Measurements from ENCODE around the gene CPXM2.

Gene CPXM2

DNA sequence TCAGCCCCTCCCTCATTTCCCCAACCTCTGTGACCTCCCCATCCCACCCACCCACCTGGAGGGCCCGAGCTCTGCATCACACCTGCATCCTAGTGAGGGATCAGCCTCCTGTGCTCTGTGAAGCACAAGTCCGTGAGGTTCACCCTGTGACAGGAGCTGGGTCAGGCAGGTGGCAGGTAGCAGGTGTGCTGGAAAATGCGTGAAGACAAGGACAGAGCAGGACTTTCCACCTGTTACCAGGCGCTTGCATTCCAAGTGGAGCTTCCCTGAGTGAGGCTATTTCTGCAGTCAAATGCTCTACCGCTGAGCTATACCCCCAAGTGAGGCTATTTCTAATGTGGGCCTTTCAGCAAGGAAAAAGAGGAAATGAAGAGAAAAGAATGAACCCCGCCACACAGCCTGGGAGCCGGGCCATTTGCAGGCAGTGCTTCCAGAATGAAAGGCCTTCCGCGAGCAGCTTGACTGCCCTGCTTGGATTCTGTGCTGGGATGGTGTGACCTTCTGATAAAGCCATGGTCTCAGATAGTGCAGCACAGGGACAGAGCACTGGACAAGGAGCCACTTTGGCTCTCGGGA is 13.3 kb upstream of the CPXM2 start:
- no peak overlapping the region for H3K27ac ChIP-seq (ENCODE audit: low read depth, low read length)
- H2AFZ ChIP-seq (ENCODE audit: low read depth, low read length, severe bottlenecking), result no peak overlapping the region
- H3K9me2 ChIP-seq (replicated peaks; ENCODE audit: insufficient read depth, low read length), result no peaks in the 10 kb centered on the region
- H3K36me3 ChIP-seq (ENCODE audit: low read length), result no peaks in the 10 kb centered on the region
- no peaks in the 10 kb centered on the region for H3K79me2 ChIP-seq (ENCODE audit: insufficient read depth, low read length)
- H3K4me2 ChIP-seq (ENCODE audit: low read depth, low read length, poor library complexity, severe bottlenecking), result no peak overlapping the region
- no peaks in the 10 kb centered on the region for H4K20me1 ChIP-seq (ENCODE audit: low read depth, low read length)
- H3K9ac ChIP-seq (ENCODE audit: low read length), result no peak overlapping the region
- H3K27me3 ChIP-seq (ENCODE audit: low read length), result no peaks in the 10 kb centered on the region
- H3F3A ChIP-seq (ENCODE audit: insufficient read depth), result no peaks in the 10 kb centered on the region
- TF ChIP-seq, protein P1, sequence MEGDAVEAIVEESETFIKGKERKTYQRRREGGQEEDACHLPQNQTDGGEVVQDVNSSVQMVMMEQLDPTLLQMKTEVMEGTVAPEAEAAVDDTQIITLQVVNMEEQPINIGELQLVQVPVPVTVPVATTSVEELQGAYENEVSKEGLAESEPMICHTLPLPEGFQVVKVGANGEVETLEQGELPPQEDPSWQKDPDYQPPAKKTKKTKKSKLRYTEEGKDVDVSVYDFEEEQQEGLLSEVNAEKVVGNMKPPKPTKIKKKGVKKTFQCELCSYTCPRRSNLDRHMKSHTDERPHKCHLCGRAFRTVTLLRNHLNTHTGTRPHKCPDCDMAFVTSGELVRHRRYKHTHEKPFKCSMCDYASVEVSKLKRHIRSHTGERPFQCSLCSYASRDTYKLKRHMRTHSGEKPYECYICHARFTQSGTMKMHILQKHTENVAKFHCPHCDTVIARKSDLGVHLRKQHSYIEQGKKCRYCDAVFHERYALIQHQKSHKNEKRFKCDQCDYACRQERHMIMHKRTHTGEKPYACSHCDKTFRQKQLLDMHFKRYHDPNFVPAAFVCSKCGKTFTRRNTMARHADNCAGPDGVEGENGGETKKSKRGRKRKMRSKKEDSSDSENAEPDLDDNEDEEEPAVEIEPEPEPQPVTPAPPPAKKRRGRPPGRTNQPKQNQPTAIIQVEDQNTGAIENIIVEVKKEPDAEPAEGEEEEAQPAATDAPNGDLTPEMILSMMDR (IDR thresholded peaks at IDR 0.05; ENCODE audit: insufficient read depth, low read length, poor library complexity, severe bottlenecking), result no peak
- no peak for TF ChIP-seq EZH2phosphoT487 (conservative IDR thresholded peaks at IDR 0.05; ENCODE audit: low read length)
- no peak overlapping the region for H3K4me3 ChIP-seq (ENCODE audit: insufficient read depth, low read length, poor library complexity, severe bottlenecking)
- no peaks in the 10 kb centered on the region for H3K9me3 ChIP-seq (ENCODE audit: insufficient read depth, low read length)

- Histone ChIP-seq H3K9me3 (ENCODE audit: insufficient read depth, low read length) (no peaks in the 10 kb centered on the region), H3K4me3 (ENCODE audit: insufficient read depth, low read length, poor library complexity, severe bottlenecking) (no peak overlapping the region), H3K79me2 (ENCODE audit: insufficient read depth, low read length) (no peaks in the 10 kb centered on the region)
Observed at GRCh38 chr10:123903621-123904020, 12.0 kb upstream of the CPXM2 start.

GRCh38 chr10:123901621-123902020 is 10.0 kb upstream of the CPXM2 start:
- no peaks in the 10 kb centered on the region for H3K27me3 ChIP-seq (ENCODE audit: low read length)
- H4K20me1 ChIP-seq (ENCODE audit: low read depth, low read length), result no peaks in the 10 kb centered on the region
- H3K4me2 ChIP-seq (ENCODE audit: low read depth, low read length, poor library complexity, severe bottlenecking), result no peak overlapping the region

More at GRCh38 chr10:123903621-123904020, 12.0 kb upstream of the CPXM2 start:
- TF ChIP-seq EZH2phosphoT487 (conservative IDR thresholded peaks at IDR 0.05; ENCODE audit: low read length), result no peak
- TF ChIP-seq, protein P1 (IDR thresholded peaks at IDR 0.05; ENCODE audit: insufficient read depth, low read length, poor library complexity, severe bottlenecking), result no peak
- Histone ChIP-seq H2AFZ (ENCODE audit: low read depth, low read length, severe bottlenecking) (no peak overlapping the region), H3K4me2 (ENCODE audit: low read depth, low read length, poor library complexity, severe bottlenecking) (no peak overlapping the region), H3F3A (ENCODE audit: insufficient read depth) (no peaks in the 10 kb centered on the region), H3K27ac (ENCODE audit: low read depth, low read length) (no peak overlapping the region), H3K36me3 (ENCODE audit: low read length) (no peaks in the 10 kb centered on the region), H4K20me1 (ENCODE audit: low read depth, low read length) (no peaks in the 10 kb centered on the region), H3K9me2 (replicated peaks; ENCODE audit: insufficient read depth, low read length) (no peaks in the 10 kb centered on the region), H3K27me3 (ENCODE audit: low read length) (no peaks in the 10 kb centered on the region), H3K9ac (ENCODE audit: low read length) (no peak overlapping the region)

More at GRCh38 chr10:123901621-123902020, 10.0 kb upstream of the CPXM2 start:
- no peaks in the 10 kb centered on the region for H3K79me2 ChIP-seq (ENCODE audit: insufficient read depth, low read length)
- H3F3A ChIP-seq (ENCODE audit: insufficient read depth), result no peaks in the 10 kb centered on the region
- no peak overlapping the region for H2AFZ ChIP-seq (ENCODE audit: low read depth, low read length, severe bottlenecking)
- no peak overlapping the region for H3K4me3 ChIP-seq (ENCODE audit: insufficient read depth, low read length, poor library complexity, severe bottlenecking)
- H3K9me2 ChIP-seq (replicated peaks; ENCODE audit: insufficient read depth, low read length), result no peaks in the 10 kb centered on the region
- no peak overlapping the region for H3K27ac ChIP-seq (ENCODE audit: low read depth, low read length)
- no peaks in the 10 kb centered on the region for H3K36me3 ChIP-seq (ENCODE audit: low read length)
- TF ChIP-seq, protein P1 (IDR thresholded peaks at IDR 0.05; ENCODE audit: insufficient read depth, low read length, poor library complexity, severe bottlenecking), result no peak
- no peak for TF ChIP-seq EZH2phosphoT487 (conservative IDR thresholded peaks at IDR 0.05; ENCODE audit: low read length)
- H3K9me3 ChIP-seq (ENCODE audit: insufficient read depth, low read length), result no peaks in the 10 kb centered on the region
- H3K9ac ChIP-seq (ENCODE audit: low read length), result no peak overlapping the region

Data from SU-DHL-6 (cell line).